Measurements from ENCODE around the gene ARPC5.
A peak's percentile ranks its signal among the peaks of the same experiment; 100 is the strongest.

Gene ARPC5

DNA sequence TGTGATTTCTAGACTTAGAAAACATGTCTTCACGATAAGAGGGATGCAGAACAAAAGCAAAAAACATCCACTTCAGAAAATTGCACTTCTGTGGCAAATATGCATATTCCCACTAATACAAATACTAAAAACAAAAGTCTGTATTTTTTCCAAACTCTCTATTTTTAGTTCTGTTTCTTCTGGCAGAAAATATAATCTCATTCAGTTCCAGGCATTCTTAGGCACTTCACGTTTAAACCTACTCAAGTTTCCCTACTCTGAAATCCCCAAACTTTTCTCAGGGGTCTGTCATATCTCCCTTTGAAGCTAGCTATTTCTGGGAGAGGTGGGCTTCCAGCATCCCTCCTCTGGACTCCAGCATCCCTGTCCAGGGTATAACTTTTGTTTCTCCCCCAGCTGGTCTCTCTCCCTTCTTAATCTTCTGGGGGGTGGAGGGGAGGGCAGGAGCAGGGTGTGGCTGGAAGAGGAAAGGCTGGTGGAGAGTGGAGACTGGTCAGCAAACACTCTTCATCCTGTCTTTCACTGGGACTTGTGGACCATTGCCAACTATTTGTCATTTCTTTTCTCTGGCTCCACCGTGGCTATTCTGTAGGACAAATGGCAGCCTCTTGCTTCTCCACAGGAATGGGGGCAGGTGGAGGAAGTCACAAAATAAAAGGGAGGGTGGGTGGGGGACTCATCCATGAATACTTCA lies 25.7 kb downstream of the ARPC5 start:
- DNase-seq (ENCODE audit: low spot score), result no peak

DNA sequence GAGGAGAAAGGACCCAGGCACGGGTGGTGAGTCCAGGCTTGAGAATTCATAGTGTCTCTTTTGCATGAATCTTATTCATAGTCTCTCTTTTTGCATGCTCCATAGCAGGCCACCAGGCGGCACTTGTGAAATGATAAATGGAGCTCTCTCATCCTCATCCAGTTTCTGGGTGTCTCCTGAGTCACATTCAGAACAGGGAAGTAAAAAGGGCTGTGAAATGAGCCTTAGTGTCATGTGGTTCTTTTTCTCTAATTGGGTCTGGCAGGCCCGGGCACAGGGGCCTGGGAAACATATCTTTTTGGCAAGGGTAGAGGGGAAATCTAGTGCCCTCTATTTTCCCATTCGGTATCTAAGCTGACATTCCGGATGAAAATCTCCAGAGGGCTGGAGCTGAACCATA lies 26.3 kb downstream of the ARPC5 start:
- DNase-seq (ENCODE audit: low spot score), result no peak

DNA sequence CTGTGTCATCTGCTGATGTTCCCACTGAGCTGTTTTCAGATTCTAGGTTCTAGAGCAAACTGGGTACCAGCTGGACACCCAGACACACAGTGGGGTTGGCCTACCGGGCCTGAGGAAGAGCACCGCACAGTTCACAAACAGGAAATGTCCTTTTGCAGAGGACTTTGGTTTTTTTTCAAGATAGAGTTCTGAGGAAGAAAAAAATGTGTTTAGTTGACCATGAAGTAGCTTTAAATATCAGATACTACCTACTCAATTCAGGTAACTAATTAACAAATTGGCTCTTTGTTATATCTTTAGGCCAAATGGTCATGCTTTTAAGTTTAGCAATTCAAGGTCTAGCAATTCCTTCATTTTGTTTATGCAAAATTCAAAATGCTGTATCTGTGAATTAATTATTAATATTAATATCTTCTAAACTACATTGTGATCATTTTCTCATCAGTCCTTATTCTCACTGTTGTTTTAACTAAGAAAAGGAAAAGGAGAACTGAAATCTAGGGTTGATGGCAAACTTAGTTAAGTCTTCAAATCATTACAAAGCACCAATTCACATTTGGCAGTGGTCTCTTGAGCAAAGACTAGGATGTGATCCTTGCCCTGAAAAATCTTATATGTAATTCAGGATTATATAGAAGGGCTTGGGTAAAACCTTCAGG lies 28.1 kb downstream of the ARPC5 start:
- DNase-seq (ENCODE audit: low spot score), result no peak

GRCh38 chr1:183605904-183606303 lies 29.7 kb downstream of the ARPC5 start:
- DNase-seq (ENCODE audit: low spot score), result no peak

GRCh38 chr1:183604815-183605214 lies 30.8 kb downstream of the ARPC5 start:
- DNase-seq (ENCODE audit: low spot score), result no peak

GRCh38 chr1:183604038-183604808 lies 31.4 kb downstream of the ARPC5 start:
- no peak for DNase-seq (ENCODE audit: low spot score)

DNA sequence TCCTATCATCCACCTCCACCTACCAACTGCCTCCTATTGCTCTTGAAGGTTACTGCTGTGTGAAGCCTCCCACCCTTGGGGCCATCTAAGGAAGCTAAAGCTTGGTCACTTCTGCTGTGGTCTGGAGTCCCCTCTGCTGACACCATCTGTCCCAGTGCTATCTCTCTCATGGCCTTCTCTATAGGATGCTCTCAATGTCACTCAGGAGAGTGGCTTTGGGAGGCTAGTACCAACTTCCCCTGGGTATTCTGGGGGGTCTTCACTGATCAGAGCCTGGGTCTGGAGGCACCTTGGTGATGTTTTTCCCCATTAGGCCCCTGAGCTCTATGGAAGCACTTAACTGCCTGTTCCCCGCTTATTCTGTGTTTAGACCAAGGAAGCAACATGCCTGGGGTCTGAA lies 33.1 kb downstream of the ARPC5 start:
- no peak for DNase-seq (ENCODE audit: low spot score)

- no peak for DNase-seq (ENCODE audit: low spot score)
Observed at GRCh38 chr1:183600634-183601033, 34.9 kb downstream of the ARPC5 start.

DNA sequence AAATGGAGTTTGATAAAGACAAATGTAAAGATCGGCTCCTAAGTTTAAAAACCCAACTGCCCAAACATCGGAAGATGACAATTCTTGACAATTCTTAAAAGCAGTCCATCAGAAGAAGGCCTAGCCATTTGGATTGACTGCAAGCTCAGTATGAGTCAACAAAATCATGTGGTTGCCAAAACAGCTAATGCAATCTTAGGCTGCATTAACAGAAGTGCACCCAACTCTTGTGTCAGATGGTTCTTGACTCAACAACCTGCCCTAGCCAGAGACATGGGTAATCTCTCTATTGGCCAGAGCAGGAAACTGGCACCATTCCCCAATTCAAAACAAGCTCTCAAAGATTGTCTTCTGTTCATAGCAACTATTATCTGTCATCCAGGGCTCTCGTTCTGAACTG lies 35.4 kb downstream of the ARPC5 start:
- no peak for DNase-seq (ENCODE audit: low spot score)

DNA sequence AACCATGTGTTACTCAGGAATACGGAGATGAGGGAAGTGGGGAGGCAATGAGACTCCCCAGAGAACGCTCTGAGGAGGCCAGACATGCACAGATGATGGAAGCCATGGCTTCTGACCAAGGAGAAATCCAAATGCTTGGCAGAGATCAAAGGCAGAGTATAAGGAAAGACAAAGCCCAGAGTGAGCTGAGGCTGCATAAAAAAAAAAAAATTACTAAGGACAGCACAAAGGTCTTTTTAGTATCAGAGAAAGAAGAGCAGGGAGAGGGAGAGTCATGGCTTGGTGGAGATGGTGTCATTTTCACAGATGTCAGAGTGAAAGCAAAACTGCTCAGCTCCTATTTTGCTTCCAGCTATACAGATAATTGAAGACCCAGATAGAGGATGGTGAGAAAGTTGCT lies 37.2 kb downstream of the ARPC5 start:
- no peak for DNase-seq (ENCODE audit: low spot score)

DNA sequence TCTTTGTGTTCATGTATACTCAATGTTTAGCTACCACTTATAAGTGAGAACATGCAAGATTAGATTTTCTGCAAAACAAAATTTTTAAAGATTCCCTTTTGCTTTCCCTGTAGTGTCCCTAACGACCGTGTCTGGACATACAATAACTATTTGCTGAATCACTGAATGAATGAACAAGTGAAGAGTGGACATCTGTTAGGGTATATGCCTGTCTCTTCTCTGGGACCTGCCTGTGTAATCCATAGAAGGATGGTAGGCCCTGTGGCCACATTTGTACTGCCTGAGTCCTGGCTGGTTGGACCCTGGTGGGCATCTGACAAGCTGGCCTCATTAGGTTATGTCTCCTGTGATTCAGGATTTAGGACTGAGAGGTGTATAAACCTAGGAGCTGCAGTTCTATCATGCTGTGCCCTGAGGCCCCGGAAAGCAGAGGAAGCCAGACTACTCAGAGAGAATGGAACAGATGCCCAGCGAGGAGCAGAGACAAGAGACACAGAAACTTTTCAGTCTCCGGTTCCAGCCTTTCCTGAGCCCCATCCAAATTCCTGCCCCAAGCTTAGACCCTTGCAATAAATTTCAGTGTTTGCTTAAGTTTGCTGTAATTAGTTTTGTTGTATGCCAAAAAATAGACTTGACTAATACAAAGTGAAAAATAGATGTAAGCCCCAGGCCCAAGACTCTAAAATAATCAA lies 37.8 kb downstream of the ARPC5 start:
- DNase-seq (ENCODE audit: low spot score), result no peak

DNA sequence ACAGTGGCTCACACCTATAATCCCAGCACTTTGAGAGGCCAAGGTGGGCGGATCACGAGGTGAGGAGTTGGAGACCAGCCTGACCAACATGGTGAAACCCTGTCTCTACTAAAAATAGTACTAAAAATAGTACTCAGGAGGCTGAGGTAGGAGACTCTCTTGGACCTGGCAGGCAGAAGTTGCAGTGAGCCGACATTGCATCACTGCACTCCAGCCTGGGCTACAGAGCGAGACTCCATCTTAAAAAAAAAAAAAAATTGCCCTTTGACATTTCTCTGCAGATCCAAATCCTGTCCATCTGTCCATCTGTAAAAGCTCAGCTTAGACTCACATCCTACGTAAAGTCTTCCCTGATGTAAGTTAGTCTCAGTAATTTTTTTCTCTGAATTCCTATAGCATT lies 39.1 kb downstream of the ARPC5 start:
- no peak for DNase-seq (ENCODE audit: low spot score)

- DNase-seq (ENCODE audit: low spot score), result no peak
Observed at GRCh38 chr1:183595537-183595936, 40.0 kb downstream of the ARPC5 start.

GRCh38 chr1:183593356-183593755 lies 42.2 kb downstream of the ARPC5 start:
- DNase-seq (ENCODE audit: low spot score), result no peak

DNA sequence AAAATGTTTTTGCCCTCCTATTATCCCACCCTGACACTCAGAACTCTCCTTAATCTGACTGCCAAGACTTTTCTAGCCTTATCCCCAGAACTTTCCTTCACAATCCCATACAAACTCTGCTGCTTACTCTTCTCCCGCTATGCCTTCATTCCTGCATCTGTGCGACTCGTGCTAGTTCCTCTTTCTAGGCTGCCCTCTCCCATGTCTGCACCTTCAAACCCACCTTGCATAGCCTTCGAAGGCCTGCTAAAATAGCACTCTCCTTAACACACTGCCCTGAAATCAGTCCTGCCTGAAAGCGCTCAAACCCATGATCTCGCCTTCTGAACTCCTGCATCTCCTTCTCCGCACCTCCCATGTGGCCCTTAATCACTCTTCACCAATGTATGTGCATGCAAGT lies 42.9 kb downstream of the ARPC5 start:
- DNase-seq (ENCODE audit: low spot score), result no peak

DNA sequence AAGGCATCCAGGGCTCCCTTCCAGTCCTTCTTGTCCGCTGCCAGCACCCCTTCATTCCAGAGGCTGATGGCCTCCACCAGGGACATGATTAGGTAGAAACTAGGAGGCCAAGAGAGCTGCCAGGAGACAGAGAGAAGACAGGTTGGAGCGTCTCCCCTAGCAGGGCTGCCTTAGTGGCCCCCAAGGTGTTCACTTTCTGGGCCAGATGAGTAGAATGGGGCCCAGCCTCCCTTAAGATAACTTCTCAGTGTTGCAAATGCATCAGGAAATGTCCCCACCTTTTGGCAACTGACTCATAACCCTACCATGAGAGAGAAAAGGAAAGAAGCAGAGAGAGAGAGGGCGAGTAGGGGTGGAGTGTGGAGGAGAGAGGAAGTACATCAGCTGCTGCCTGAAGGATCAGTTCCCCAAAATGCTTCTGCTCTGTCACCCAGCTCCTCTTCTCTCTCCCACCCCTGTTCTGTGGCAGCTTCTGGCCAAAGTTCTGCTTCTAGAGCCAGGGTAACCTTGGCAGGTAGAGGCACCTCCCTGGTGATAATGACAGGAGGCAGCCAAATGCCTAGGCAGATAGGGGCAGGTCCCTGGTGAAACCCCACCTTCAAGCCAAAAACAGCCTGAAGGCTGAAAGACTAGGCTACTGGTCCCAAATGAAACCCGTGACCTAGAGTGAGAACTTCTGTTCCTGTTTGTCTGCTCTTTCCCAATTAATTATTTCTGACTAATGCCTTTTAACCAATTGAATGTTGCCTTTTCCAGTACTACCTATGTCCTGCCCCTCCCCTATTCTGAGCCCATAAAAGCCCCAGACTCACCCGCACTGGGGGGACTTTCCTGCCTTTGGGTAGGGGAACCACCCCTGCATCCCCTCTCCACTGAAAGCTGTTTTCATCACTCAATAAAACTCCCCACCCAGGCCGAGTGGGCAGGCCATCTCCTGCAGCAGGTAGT lies 45.1 kb downstream of the ARPC5 start, which contains the start of gene NCF2:
Gene NCF2, minus strand, starts transcription at position 216 of the 948 bp plus-strand sequence. Its CDS starts 130 bp downstream, at position 86.
- peak; percentile 50 for DNase-seq (ENCODE audit: low spot score)

- no peak for DNase-seq (ENCODE audit: low spot score)
Observed at GRCh38 chr1:183589874-183590243, 45.7 kb downstream of the ARPC5 start.

DNA sequence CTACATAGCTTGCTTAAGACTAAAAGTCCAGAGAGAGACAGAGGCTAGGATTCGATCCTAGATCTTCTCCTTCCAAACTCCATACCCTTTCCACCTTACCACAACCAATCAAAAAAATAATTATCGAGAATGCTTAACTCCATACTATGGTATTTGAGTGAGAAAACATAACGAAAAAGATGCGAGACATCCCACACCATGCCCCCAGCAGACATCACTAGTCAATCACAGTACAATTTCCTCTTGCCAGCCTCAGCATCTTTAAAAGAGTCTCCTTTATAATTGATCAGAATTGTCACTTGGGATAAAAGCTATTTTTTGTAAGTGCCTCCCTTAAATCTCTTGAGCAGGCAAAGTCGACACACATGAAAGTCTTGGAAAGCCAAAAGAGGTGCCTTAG lies 46.2 kb downstream of the ARPC5 start:
- no peak for DNase-seq (ENCODE audit: low spot score)

GRCh38 chr1:183588827-183589226 lies 46.8 kb downstream of the ARPC5 start:
- no peak for DNase-seq (ENCODE audit: low spot score)

GRCh38 chr1:183586926-183587325 lies 48.7 kb downstream of the ARPC5 start:
- no peak for DNase-seq (ENCODE audit: low spot score)

- no peak for DNase-seq (ENCODE audit: low spot score)
Observed at GRCh38 chr1:183586455-183586854, 49.1 kb downstream of the ARPC5 start.

Measured in CD4-positive, alpha-beta T cell treated with Interleukin-15 for 4 hours (primary cell).